MM.1S (cell line): ENCODE results near the gene IQCM.

ENCODE experiments used
- EZH2 ChIP-seq: fragments of 300-600 bp; sonication (generic); optimal IDR thresholded peaks from 2 replicates; pipeline ENCODE3; 2017; ENCODE audit warnings: low read depth, mild to moderate bottlenecking, antibody characterized with exemption, low read length, mixed read lengths
- EZH2phosphoT487 ChIP-seq: fragments of 300-600 bp; sonication (generic); IDR thresholded peaks from 2 replicates; pipeline ENCODE4 v1.6.1; 2018; ENCODE audit warnings: antibody characterized with exemption, low read length
- TF ChIP-seq, protein P1 (sequence below): fragments of 300-600 bp; sonication (generic); IDR thresholded peaks from 2 replicates; pipeline ENCODE4 v1.5.1; 2016; ENCODE audit warnings: antibody characterized with exemption, low read length, mixed read lengths

DNA sequence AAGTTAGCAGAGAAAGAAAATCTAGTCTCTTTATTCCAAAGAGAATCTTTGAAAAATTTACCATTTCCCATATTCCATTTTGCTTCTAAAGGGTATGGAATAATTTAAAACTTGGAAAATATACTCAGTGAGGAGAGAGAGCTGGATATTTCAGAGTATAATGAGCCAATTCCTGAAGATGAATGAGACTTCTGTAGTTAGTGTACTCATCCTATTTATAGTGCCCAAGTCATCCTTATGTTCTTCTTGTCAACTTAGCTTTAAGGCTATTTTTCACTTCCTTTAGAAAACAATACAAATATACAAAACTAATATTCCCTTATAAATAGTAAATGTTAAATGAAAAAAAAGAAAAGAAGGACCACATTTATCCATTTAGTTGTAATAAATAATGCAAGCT lies 302.6 kb downstream of the IQCM start:
- TF ChIP-seq, protein P1, sequence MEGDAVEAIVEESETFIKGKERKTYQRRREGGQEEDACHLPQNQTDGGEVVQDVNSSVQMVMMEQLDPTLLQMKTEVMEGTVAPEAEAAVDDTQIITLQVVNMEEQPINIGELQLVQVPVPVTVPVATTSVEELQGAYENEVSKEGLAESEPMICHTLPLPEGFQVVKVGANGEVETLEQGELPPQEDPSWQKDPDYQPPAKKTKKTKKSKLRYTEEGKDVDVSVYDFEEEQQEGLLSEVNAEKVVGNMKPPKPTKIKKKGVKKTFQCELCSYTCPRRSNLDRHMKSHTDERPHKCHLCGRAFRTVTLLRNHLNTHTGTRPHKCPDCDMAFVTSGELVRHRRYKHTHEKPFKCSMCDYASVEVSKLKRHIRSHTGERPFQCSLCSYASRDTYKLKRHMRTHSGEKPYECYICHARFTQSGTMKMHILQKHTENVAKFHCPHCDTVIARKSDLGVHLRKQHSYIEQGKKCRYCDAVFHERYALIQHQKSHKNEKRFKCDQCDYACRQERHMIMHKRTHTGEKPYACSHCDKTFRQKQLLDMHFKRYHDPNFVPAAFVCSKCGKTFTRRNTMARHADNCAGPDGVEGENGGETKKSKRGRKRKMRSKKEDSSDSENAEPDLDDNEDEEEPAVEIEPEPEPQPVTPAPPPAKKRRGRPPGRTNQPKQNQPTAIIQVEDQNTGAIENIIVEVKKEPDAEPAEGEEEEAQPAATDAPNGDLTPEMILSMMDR, result no peak
- TF ChIP-seq EZH2, result no peak
- no peak for TF ChIP-seq EZH2phosphoT487
